Measurements from ENCODE around the gene PTEN.

The PTEN gene

GRCh38 chr10:88019753-88020152 lies 156.3 kb downstream of the PTEN start:
- no peak overlapping the region for H3K27ac ChIP-seq (ENCODE audit: extremely low read depth, low read depth, low read length)
- CTCF ChIA-PET: interaction anchor here (0.5 kb wide), 1 partner anchor 170 kb away, joined by 3 read pairs; no protein-coding TSS in a partner anchor
- no peak for TF ChIP-seq ZNF350 (tag by site-specific recombination; IDR thresholded peaks at IDR 0.05)
- TF ChIP-seq, protein P1, sequence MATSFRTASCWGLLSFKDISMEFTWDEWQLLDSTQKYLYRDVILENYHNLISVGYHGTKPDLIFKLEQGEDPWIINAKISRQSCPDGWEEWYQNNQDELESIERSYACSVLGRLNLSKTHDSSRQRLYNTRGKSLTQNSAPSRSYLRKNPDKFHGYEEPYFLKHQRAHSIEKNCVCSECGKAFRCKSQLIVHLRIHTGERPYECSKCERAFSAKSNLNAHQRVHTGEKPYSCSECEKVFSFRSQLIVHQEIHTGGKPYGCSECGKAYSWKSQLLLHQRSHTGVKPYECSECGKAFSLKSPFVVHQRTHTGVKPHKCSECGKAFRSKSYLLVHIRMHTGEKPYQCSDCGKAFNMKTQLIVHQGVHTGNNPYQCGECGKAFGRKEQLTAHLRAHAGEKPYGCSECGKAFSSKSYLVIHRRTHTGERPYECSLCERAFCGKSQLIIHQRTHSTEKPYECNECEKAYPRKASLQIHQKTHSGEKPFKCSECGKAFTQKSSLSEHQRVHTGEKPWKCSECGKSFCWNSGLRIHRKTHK (tag by site-specific recombination; IDR thresholded peaks at IDR 0.05): no peak
- TF ChIP-seq ZNF140 (tag by site-specific recombination; IDR thresholded peaks at IDR 0.05): no peak
- no peak overlapping the region for H3K4me3 ChIP-seq (ENCODE audit: low read depth, low read length)
- H3K36me3 ChIP-seq (ENCODE audit: control insufficient read depth in 2 of 2, insufficient read depth in 1 of 2, low read length in 2 of 2): no peaks in the 10 kb centered on the region
- no peaks in the 10 kb centered on the region for H3K9me3 ChIP-seq (ENCODE audit: control insufficient read depth, insufficient read depth, low read depth, low read length)
- POLR2A ChIA-PET: no interaction called here
- no peaks in the 10 kb centered on the region for H3K4me1 ChIP-seq (ENCODE audit: control insufficient read depth, insufficient read depth, low read length)

Data from HEK293 (cell line).